GM23338 (cell line): ENCODE measurements around the gene AK2. TPM values are rescaled to one million over a fixed set of nuclear protein-coding genes. Genes with fewer than 3 reads are reported as not detected.
"Not testable (repeated sequence)": the region's sequence is repeated elsewhere in the genome, so short reads cannot be mapped to it uniquely, and the experiment has no call there.

Experiments used
- ATAC-seq: fragments of 200-7000 bp; cut with Tn5 transposase; 3 replicates; pipeline ENCODE4 v1.9.1; 2020
- DNase-seq: peaks from one replicate; pipeline ENCODE4 v3.0.0-alpha.2; 2015; ENCODE audit warnings: low spot score
- H2AFZ ChIP-seq: fragments of 200-600 bp; sonication (generic); 2 replicates; pipeline ENCODE4 v1.8.0; 2016; ENCODE audit warnings: antibody characterized with exemption, mild to moderate bottlenecking, moderate library complexity
- H3F3A ChIP-seq: fragments of 200-600 bp; sonication (generic); replicated peaks from 2 replicates; pipeline ENCODE4 v1.8.0; 2017; ENCODE audit warnings: antibody characterized with exemption, mixed run types, low read depth
- H3K27ac ChIP-seq: fragments of 200-600 bp; sonication (generic); 2 replicates; pipeline ENCODE4 v1.6.1; 2016; ENCODE audit warnings: low read depth
- H3K27me3 ChIP-seq: fragments of 200-600 bp; sonication (generic); 2 replicates; pipeline ENCODE4 v1.8.0; 2016; ENCODE audit warnings: mild to moderate bottlenecking, mixed run types, moderate library complexity; ENCODE audit not compliant: insufficient read depth
- H3K36me3 ChIP-seq: fragments of 200-600 bp; sonication (generic); 2 replicates; pipeline ENCODE4 v1.8.0; 2016; ENCODE audit warnings: mild to moderate bottlenecking; ENCODE audit not compliant: insufficient read depth
- H3K4me1 ChIP-seq: fragments of 200-600 bp; sonication (generic); 2 replicates; pipeline ENCODE4 v1.8.0; 2016; ENCODE audit warnings: mild to moderate bottlenecking, moderate library complexity; ENCODE audit not compliant: insufficient read depth
- H3K4me2 ChIP-seq: fragments of 200-600 bp; sonication (generic); 2 replicates; pipeline ENCODE4 v1.7.1; 2017; ENCODE audit warnings: mixed run types
- H3K4me3 ChIP-seq: fragments of 200-600 bp; sonication (generic); 2 replicates; pipeline ENCODE4 v1.6.1; 2016; ENCODE audit warnings: mixed run types
- H3K79me2 ChIP-seq: fragments of 200-600 bp; sonication (generic); replicated peaks from 2 replicates; pipeline ENCODE4 v1.8.0; 2017; ENCODE audit warnings: mild to moderate bottlenecking; ENCODE audit not compliant: insufficient read depth
- H3K9me2 ChIP-seq: fragments of 200-600 bp; sonication (generic); 2 replicates; pipeline ENCODE4 v1.8.0; 2017; ENCODE audit not compliant: insufficient read depth
- H4K20me1 ChIP-seq: fragments of 200-600 bp; sonication (generic); replicated peaks from 2 replicates; pipeline ENCODE4 v1.8.0; 2017; ENCODE audit warnings: mild to moderate bottlenecking; ENCODE audit not compliant: insufficient read depth
- H3K27ac Mint-ChIP-seq: 2 replicates; pipeline ENCODE4 v1.8.0; 2020; ENCODE audit warnings: inconsistent platforms, mild to moderate bottlenecking, moderate library complexity, mixed read lengths
- H3K27me3 Mint-ChIP-seq: 3 replicates; pipeline ENCODE4 v1.8.0; 2022; ENCODE audit warnings: low read depth, mild to moderate bottlenecking, moderate library complexity, mixed read lengths, inconsistent platforms; ENCODE audit not compliant: insufficient read depth, poor library complexity
- H3K36me3 Mint-ChIP-seq: 3 replicates; pipeline ENCODE4 v1.8.0; 2021; ENCODE audit warnings: low read depth, mild to moderate bottlenecking, inconsistent platforms, moderate library complexity, mixed read lengths
- H3K4me1 Mint-ChIP-seq: 3 replicates; pipeline ENCODE4 v1.8.0; 2020; ENCODE audit warnings: mild to moderate bottlenecking, inconsistent platforms, mixed read lengths
- H3K4me3 Mint-ChIP-seq: 3 replicates; pipeline ENCODE4 v1.8.0; 2021; ENCODE audit warnings: moderate library complexity, mild to moderate bottlenecking, inconsistent platforms, mixed read lengths
- H3K9me3 Mint-ChIP-seq: 3 replicates; pipeline ENCODE4 v1.8.0; 2020; ENCODE audit warnings: moderate library complexity, mild to moderate bottlenecking, inconsistent platforms, mixed read lengths
- CREB1 ChIP-seq: fragments of 250-450 bp; sonication (Bioruptor Pico); IDR thresholded peaks from 2 replicates; pipeline ENCODE4 v1.5.0; 2020; ENCODE audit warnings: low read depth, mild to moderate bottlenecking, moderate library complexity
- NANOG ChIP-seq: IDR thresholded peaks from 2 replicates; pipeline ENCODE4 v1.6.1; 2016; ENCODE audit warnings: antibody characterized with exemption, borderline replicate concordance
- POLR2AphosphoS5 ChIP-seq: IDR thresholded peaks from 2 replicates; pipeline ENCODE4 v1.6.1; 2016; ENCODE audit warnings: antibody characterized with exemption, low read depth
- polyA plus RNA-seq: library from polyadenylated mRNA; unstranded; fragments of >200 nt; fragmentation: Nextera tagmentation; extraction: Ambion mirVana; gene quantifications from 2 replicates; pipeline ENCODE4 v1.2.1, GENCODE V29; 2016
- total RNA-seq: library from RNA; depleted of rRNA; stranded (reverse); fragments of >200 nt; shearing (Covaris generic); gene quantifications from 2 replicates; pipeline ENCODE4 v1.2.3, GENCODE V29; 2014

Gene AK2
- total and polyA plus RNA-seq, 2 experiments from 2014 or later = 125 to 142 TPM

GRCh38 chr1:32977546-32978087, 59.1 kb downstream of the AK2 start:
- Mint-ChIP-seq H3K27ac (no peak overlapping the region), H3K4me3 (no peak overlapping the region), H3K4me1 (peaks cover 38% of the 10 kb centered on the region), H3K9me3 (peaks cover 19% of the 10 kb centered on the region), H3K27me3 (peaks cover 16% of the 10 kb centered on the region), H3K36me3 (peaks cover 13% of the 10 kb centered on the region)
- no peak for TF ChIP-seq NANOG
- H3K4me2 ChIP-seq = no peak overlapping the region
- H4K20me1 ChIP-seq = no peaks in the 10 kb centered on the region
- H3K27ac ChIP-seq = no peak overlapping the region
- H3F3A ChIP-seq = no peaks in the 10 kb centered on the region
- H3K4me1 ChIP-seq = peaks cover 18% of the 10 kb centered on the region
- ATAC-seq (no peak), DNase-seq (no peak)
- no peaks in the 10 kb centered on the region for H3K36me3 ChIP-seq
- no peaks in the 10 kb centered on the region for H3K9me2 ChIP-seq
- H2AFZ ChIP-seq = no peak overlapping the region
- H3K27me3 ChIP-seq = peaks cover 5% of the 10 kb centered on the region
- H3K79me2 ChIP-seq = no peaks in the 10 kb centered on the region
- no peak overlapping the region for H3K4me3 ChIP-seq

- not testable (repeated sequence) for H3K9me2 ChIP-seq, H2AFZ ChIP-seq, H3K4me1 ChIP-seq, H4K20me1 ChIP-seq, H3K79me2 ChIP-seq, H3K36me3 ChIP-seq, H3K4me3 Mint-ChIP-seq, H3K27ac Mint-ChIP-seq, H3K4me2 ChIP-seq, H3K27ac ChIP-seq, ATAC-seq, DNase-seq, H3K4me3 ChIP-seq, H3F3A ChIP-seq
- peaks cover 31% of the 10 kb centered on the region for H3K27me3 ChIP-seq
- Mint-ChIP-seq H3K4me1 (peaks cover 21% of the 10 kb centered on the region), H3K9me3 (peaks cover 19% of the 10 kb centered on the region), H3K27me3 (peaks cover 24% of the 10 kb centered on the region), H3K36me3 (peaks cover 13% of the 10 kb centered on the region)
These were observed 61.6 kb downstream of the AK2 start for GRCh38 chr1:32975055-32975454.

GRCh38 chr1:32973458-32973857, 63.2 kb downstream of the AK2 start:
- H3F3A ChIP-seq, H3K36me3 ChIP-seq, ATAC-seq, DNase-seq, H3K79me2 ChIP-seq, H3K4me2 ChIP-seq, H3K9me2 ChIP-seq, H3K27ac ChIP-seq, H3K27ac Mint-ChIP-seq, H2AFZ ChIP-seq, H3K4me1 ChIP-seq, H4K20me1 ChIP-seq: not testable (repeated sequence)
- Mint-ChIP-seq H3K27me3 (peaks cover 24% of the 10 kb centered on the region), H3K4me1 (peaks cover 15% of the 10 kb centered on the region), H3K9me3 (peaks cover 19% of the 10 kb centered on the region), H3K4me3 (peak overlapping the region; percentile 74; the same call in 1 of the 3 replicates), H3K36me3 (peaks cover 13% of the 10 kb centered on the region)
- H3K27me3 ChIP-seq = peaks cover 38% of the 10 kb centered on the region
- H3K4me3 ChIP-seq = 0 out of 2 replicates have a peak overlapping the region, but pooled peaks have one; percentile 76

- H2AFZ ChIP-seq = peak overlapping the region; percentile 85
- H3K27ac Mint-ChIP-seq = no peak overlapping the region
These were observed 63.8 kb downstream of the AK2 start for GRCh38 chr1:32972814-32973428.

More at GRCh38 chr1:32972814-32973428, 63.8 kb downstream of the AK2 start:
- peak; percentile 41; the same call in 1 of the 2 replicates for TF ChIP-seq POLR2AphosphoS5
- TF ChIP-seq CREB1 = no peak
- H3K9me2 ChIP-seq = peaks cover 3% of the 10 kb centered on the region; the same call in 1 of the 2 replicates
- H3K4me3 Mint-ChIP-seq = peak overlapping the region; percentile 74
- H3K27me3 ChIP-seq = peaks cover 39% of the 10 kb centered on the region
- ATAC-seq (peak; percentile 99), DNase-seq (peak; percentile 93)
- H3K4me3 ChIP-seq = peak overlapping the region; percentile 76
- H3K4me2 ChIP-seq = peak overlapping the region; percentile 86
- H3K9me3 Mint-ChIP-seq = peaks cover 19% of the 10 kb centered on the region
- H3F3A ChIP-seq = no peaks in the 10 kb centered on the region
- peaks cover 13% of the 10 kb centered on the region for H3K36me3 Mint-ChIP-seq
- no peaks in the 10 kb centered on the region for H4K20me1 ChIP-seq
- H3K27me3 Mint-ChIP-seq = peaks cover 24% of the 10 kb centered on the region
- H3K4me1 Mint-ChIP-seq = peaks cover 15% of the 10 kb centered on the region
- peaks cover 4% of the 10 kb centered on the region; the same call in 1 of the 2 replicates for H3K4me1 ChIP-seq
- H3K79me2 ChIP-seq = no peaks in the 10 kb centered on the region
- no peaks in the 10 kb centered on the region for H3K36me3 ChIP-seq
- no peak overlapping the region for H3K27ac ChIP-seq
